ENCODE data around the gene MUSK.

DNA sequence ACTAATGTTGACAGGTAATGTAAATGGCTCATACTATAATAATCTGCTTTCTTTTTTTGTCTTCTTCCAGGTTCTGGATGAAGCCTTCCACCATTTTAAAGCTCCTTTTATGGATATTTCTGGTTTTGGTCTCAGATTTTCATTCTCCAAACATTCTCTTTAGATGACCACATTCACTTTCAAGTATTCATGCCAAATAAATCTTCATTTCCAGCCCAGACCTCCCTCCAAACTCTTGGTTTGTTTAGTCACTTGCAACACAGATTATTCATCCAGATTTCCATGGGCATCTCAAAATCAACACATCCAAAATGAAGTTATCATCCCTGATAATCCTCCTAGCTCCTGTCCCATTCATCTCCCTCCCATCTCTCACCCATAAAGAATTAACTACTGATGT is 48.8 kb upstream of the MUSK start:
- TF ChIP-seq, protein P1, sequence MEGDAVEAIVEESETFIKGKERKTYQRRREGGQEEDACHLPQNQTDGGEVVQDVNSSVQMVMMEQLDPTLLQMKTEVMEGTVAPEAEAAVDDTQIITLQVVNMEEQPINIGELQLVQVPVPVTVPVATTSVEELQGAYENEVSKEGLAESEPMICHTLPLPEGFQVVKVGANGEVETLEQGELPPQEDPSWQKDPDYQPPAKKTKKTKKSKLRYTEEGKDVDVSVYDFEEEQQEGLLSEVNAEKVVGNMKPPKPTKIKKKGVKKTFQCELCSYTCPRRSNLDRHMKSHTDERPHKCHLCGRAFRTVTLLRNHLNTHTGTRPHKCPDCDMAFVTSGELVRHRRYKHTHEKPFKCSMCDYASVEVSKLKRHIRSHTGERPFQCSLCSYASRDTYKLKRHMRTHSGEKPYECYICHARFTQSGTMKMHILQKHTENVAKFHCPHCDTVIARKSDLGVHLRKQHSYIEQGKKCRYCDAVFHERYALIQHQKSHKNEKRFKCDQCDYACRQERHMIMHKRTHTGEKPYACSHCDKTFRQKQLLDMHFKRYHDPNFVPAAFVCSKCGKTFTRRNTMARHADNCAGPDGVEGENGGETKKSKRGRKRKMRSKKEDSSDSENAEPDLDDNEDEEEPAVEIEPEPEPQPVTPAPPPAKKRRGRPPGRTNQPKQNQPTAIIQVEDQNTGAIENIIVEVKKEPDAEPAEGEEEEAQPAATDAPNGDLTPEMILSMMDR (IDR thresholded peaks at IDR 0.05): no peak
- no peak for TF ChIP-seq EZH2 (IDR thresholded peaks at IDR 0.05; ENCODE audit: borderline replicate concordance, insufficient read depth, low read depth, low read length, poor library complexity, severe bottlenecking)
